GM18502 (cell line): Measurements from ENCODE around the gene HSD17B3.
"Not testable (repeated sequence)": the region's sequence is repeated elsewhere in the genome, so short reads cannot be mapped to it uniquely, and the experiment has no call there.

ENCODE experiments used
- ATAC-seq: cut with Tn5 transposase; IDR thresholded peaks from one replicate; pipeline ENCODE4 v1.9.1; 2021; ENCODE audit warnings: mild to moderate bottlenecking; ENCODE audit not compliant: unreplicated experiment, poor library complexity

The HSD17B3 gene

GRCh38 chr9:96202971-96203780 lies 98.8 kb downstream of the HSD17B3 start:
- no peak for ATAC-seq

GRCh38 chr9:96201140-96201539 lies 100.8 kb downstream of the HSD17B3 start:
- no peak for ATAC-seq

- ATAC-seq: no peak
These were observed 103.0 kb downstream of the HSD17B3 start for GRCh38 chr9:96199006-96199405.

GRCh38 chr9:96195541-96195940 lies 106.4 kb downstream of the HSD17B3 start:
- ATAC-seq: no peak

- no peak for ATAC-seq
These were observed 108.7 kb downstream of the HSD17B3 start for GRCh38 chr9:96193236-96193755.

GRCh38 chr9:96192710-96193109 lies 109.3 kb downstream of the HSD17B3 start:
- no peak for ATAC-seq

- no peak for ATAC-seq
These were observed 112.0 kb downstream of the HSD17B3 start for GRCh38 chr9:96189995-96190394.

GRCh38 chr9:96189581-96189980 lies 112.4 kb downstream of the HSD17B3 start:
- ATAC-seq: not testable (repeated sequence)

- ATAC-seq: no peak
These were observed 113.4 kb downstream of the HSD17B3 start for GRCh38 chr9:96188571-96188970.

- no peak for ATAC-seq
These were observed 114.8 kb downstream of the HSD17B3 start for GRCh38 chr9:96187151-96187555.

- no peak for ATAC-seq
These were observed 115.4 kb downstream of the HSD17B3 start for GRCh38 chr9:96186591-96187011.

- ATAC-seq: no peak
These were observed 116.3 kb downstream of the HSD17B3 start for GRCh38 chr9:96185518-96186156.
